Erythroblast (primary cell): ENCODE results near the gene GLT8D2.

Experiments
- GATA1 ChIP-seq: IDR thresholded peaks from 2 replicates; pipeline ENCODE4 v1.6.1; 2011; ENCODE audit warnings: low read depth, mild to moderate bottlenecking, control low read depth, low read length, moderate library complexity
- POLR2A ChIP-seq: IDR thresholded peaks from 2 replicates; pipeline ENCODE4 v1.6.1; 2011; ENCODE audit warnings: mild to moderate bottlenecking, low read length

GRCh38 chr12:104050436-104050835, 449 bp upstream of the GLT8D2 start:
- TF ChIP-seq POLR2A = no peak
- TF ChIP-seq GATA1 = no peak
